BE2C (cell line): Measurements from ENCODE around the gene LRRC4C.

Source experiments
- DNase-seq: peaks from one replicate; pipeline ENCODE4 v3.0.0-alpha.2; 2020
- H3K27me3 ChIP-seq: fragments of 250-450 bp; sonication (Bioruptor Pico); 2 replicates; pipeline ENCODE4 v1.5.1; 2020; ENCODE audit warnings: mild to moderate bottlenecking
- H3K36me3 ChIP-seq: fragments of 250-450 bp; sonication (Bioruptor Pico); 2 replicates; pipeline ENCODE4 v1.5.1; 2020; ENCODE audit warnings: mild to moderate bottlenecking
- H3K4me1 ChIP-seq: fragments of 250-450 bp; sonication (Bioruptor Pico); 2 replicates; pipeline ENCODE4 v1.5.1; 2020
- H3K4me3 ChIP-seq: 2 replicates; pipeline ENCODE4 v1.5.1; 2011; ENCODE audit warnings: low read depth, low read length
- H3K9me3 ChIP-seq: fragments of 250-450 bp; sonication (Bioruptor Pico); 2 replicates; pipeline ENCODE4 v1.5.1; 2020
- CTCF ChIP-seq: IDR thresholded peaks from 2 replicates; pipeline ENCODE4 v1.5.1; 2012; ENCODE audit warnings: mild to moderate bottlenecking, low read depth, low read length

The LRRC4C gene

GRCh38 chr11:40139066-40139465 is 1320.4 kb downstream of the LRRC4C start:
- DNase-seq = no peak
- H3K9me3 ChIP-seq = no peaks in the 10 kb centered on the region
- no peak overlapping the region for H3K4me3 ChIP-seq
- no peaks in the 10 kb centered on the region for H3K36me3 ChIP-seq
- H3K4me1 ChIP-seq = peaks cover 2% of the 10 kb centered on the region; the same call in 1 of the 2 replicates
- no peak for TF ChIP-seq CTCF
- H3K27me3 ChIP-seq = no peaks in the 10 kb centered on the region

- DNase-seq = no peak
- no peaks in the 10 kb centered on the region for H3K9me3 ChIP-seq
- H3K27me3 ChIP-seq = no peaks in the 10 kb centered on the region
- TF ChIP-seq CTCF = no peak
- H3K4me3 ChIP-seq = no peak overlapping the region
- H3K4me1 ChIP-seq = peaks cover 2% of the 10 kb centered on the region; the same call in 1 of the 2 replicates
- no peaks in the 10 kb centered on the region for H3K36me3 ChIP-seq
Observed at GRCh38 chr11:40134820-40135570, 1324.5 kb downstream of the LRRC4C start.

GRCh38 chr11:40133498-40133897 is 1326.0 kb downstream of the LRRC4C start:
- H3K4me1 ChIP-seq = no peaks in the 10 kb centered on the region

GRCh38 chr11:40132912-40133311 is 1326.5 kb downstream of the LRRC4C start:
- H3K4me1 ChIP-seq = no peaks in the 10 kb centered on the region
- no peak for TF ChIP-seq CTCF

More at GRCh38 chr11:40133498-40133897, 1326.0 kb downstream of the LRRC4C start:
- no peak for TF ChIP-seq CTCF
- Histone ChIP-seq H3K4me3 (no peak overlapping the region), H3K9me3 (no peaks in the 10 kb centered on the region), H3K27me3 (no peaks in the 10 kb centered on the region), H3K36me3 (no peaks in the 10 kb centered on the region)
- DNase-seq = no peak

GRCh38 chr11:40130427-40130826 is 1329.0 kb downstream of the LRRC4C start:
- no peaks in the 10 kb centered on the region for H3K27me3 ChIP-seq
- no peaks in the 10 kb centered on the region for H3K9me3 ChIP-seq
- no peak overlapping the region for H3K4me3 ChIP-seq
- H3K4me1 ChIP-seq = no peaks in the 10 kb centered on the region
- peak; percentile 35 for DNase-seq
- no peaks in the 10 kb centered on the region for H3K36me3 ChIP-seq
- peak; percentile 68 for TF ChIP-seq CTCF

More at GRCh38 chr11:40132912-40133311, 1326.5 kb downstream of the LRRC4C start:
- H3K27me3 ChIP-seq = no peaks in the 10 kb centered on the region
- no peak overlapping the region for H3K4me3 ChIP-seq
- no peaks in the 10 kb centered on the region for H3K36me3 ChIP-seq
- no peak for DNase-seq
- no peaks in the 10 kb centered on the region for H3K9me3 ChIP-seq

- DNase-seq = no peak
Observed at GRCh38 chr11:40129266-40129665, 1330.2 kb downstream of the LRRC4C start.

More at GRCh38 chr11:40129266-40129665, 1330.2 kb downstream of the LRRC4C start:
- peak; percentile 42 for TF ChIP-seq CTCF
- Histone ChIP-seq H3K4me1 (no peaks in the 10 kb centered on the region), H3K9me3 (no peaks in the 10 kb centered on the region), H3K36me3 (no peaks in the 10 kb centered on the region), H3K4me3 (no peak overlapping the region), H3K27me3 (no peaks in the 10 kb centered on the region)
